Mucosa of stomach (tissue), 1 donor: ENCODE data around the gene SLC4A7.

Experiments
- H3K27me3 ChIP-seq: one replicate; pipeline ENCODE4 v1.7.0; 2013; ENCODE audit warnings: mild to moderate bottlenecking, low read length; ENCODE audit not compliant: control insufficient read depth, insufficient read depth
- H3K36me3 ChIP-seq: one replicate; pipeline ENCODE4 v1.7.0; 2013; ENCODE audit warnings: low read length; ENCODE audit not compliant: control insufficient read depth, insufficient read depth
- H3K4me1 ChIP-seq: one replicate; pipeline ENCODE4 v1.7.0; 2013; ENCODE audit warnings: mild to moderate bottlenecking, low read length; ENCODE audit not compliant: control insufficient read depth, insufficient read depth
- H3K4me3 ChIP-seq: one replicate; pipeline ENCODE4 v1.7.0; 2013; ENCODE audit warnings: low read length
- H3K9ac ChIP-seq: one replicate; pipeline ENCODE4 v1.7.0; 2013; ENCODE audit warnings: mild to moderate bottlenecking, low read length, moderate library complexity
- H3K9me3 ChIP-seq: one replicate; pipeline ENCODE4 v1.7.0; 2013; ENCODE audit warnings: mild to moderate bottlenecking, low read length, moderate library complexity; ENCODE audit not compliant: control insufficient read depth
- donor health status: Pancreatic carcinoma.

The SLC4A7 gene

DNA sequence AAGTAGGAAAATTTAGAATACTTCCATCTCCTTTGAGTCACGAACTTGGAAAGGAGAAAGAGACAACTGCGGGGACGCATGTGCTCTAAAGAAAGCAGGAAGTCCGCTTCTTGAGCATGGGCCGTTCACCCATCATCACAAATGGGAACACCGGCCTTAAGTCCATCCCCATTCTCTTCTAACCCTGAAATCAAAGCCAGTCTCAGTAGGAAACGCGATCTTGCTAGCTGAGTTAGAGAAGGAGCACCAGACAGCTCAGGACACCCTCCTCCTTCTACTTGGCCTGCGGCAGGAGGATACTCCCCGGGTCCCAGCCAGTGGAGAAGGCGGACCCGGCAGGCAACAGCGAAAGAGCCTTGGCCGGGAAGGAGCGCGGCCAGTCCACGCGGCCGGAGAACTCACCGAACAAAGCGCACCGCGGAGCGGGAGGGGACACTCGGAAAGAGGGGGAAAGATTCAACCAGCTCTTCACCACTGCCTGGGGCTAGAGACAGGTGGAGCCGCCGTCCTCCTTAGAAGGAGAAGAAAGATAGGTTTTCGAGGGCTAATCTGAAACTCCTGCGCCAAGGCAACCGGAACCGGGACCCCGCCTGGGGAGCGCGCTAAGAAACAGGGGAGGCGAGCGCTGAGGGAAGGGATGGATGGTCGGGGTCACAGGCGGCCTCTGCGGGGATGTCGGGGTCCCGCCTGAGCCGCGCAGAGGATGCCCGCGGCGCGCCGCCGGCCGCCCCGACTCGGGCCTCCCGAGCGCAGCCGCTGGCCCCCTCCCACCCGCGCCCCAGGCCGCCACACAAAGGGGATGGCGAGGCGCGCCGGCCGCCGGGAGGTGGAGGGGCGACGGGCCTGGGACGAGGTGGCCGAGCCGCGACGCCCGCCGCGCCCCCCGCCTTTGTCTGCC lies 818 bp downstream of the SLC4A7 start:
- Histone ChIP-seq H3K9me3 (no peaks in the 10 kb centered on the region), H3K9ac (peak overlapping the region; percentile 74), H3K36me3 (no peaks in the 10 kb centered on the region), H3K27me3 (no peaks in the 10 kb centered on the region), H3K4me1 (peaks cover 5% of the 10 kb centered on the region), H3K4me3 (peak overlapping the region; percentile 47)

DNA sequence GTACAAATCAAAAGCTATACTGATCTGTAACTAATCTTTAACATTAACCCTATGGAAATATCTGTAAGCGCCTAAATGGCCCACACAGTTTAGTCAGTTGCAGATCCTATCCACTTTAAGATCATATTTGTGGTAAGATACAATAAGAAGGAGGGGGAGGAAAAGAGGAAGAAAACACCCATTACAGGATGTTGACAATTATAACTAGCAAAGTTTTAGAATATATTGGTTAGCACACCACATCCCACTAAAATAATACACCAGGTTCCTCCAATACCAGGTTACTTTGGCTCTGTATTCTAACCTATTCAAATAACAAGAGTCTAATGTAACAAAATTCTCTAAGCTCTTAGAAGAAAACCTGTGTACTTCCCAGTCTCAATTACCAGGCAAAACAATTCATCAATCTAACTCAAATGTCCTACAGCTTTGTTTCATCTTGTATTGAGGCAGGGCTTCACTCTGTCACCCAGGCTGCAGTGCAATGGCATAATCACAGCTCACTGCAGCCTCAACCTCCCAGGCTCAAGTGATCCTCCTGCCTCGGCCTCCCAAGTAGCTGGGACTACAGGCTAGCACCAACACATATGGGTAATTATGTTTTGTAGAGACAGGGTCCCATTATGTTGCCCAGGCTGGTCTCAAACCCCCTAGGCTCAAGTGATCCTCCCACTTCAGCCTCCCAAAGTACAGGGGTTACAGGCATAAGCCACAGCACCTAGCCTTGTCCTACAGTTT lies 4.2 kb downstream of the SLC4A7 start:
- H3K4me3 ChIP-seq = no peak overlapping the region
- H3K9ac ChIP-seq = no peak overlapping the region
- no peaks in the 10 kb centered on the region for H3K36me3 ChIP-seq
- peaks cover 5% of the 10 kb centered on the region for H3K4me1 ChIP-seq
- no peaks in the 10 kb centered on the region for H3K9me3 ChIP-seq
- no peaks in the 10 kb centered on the region for H3K27me3 ChIP-seq

DNA sequence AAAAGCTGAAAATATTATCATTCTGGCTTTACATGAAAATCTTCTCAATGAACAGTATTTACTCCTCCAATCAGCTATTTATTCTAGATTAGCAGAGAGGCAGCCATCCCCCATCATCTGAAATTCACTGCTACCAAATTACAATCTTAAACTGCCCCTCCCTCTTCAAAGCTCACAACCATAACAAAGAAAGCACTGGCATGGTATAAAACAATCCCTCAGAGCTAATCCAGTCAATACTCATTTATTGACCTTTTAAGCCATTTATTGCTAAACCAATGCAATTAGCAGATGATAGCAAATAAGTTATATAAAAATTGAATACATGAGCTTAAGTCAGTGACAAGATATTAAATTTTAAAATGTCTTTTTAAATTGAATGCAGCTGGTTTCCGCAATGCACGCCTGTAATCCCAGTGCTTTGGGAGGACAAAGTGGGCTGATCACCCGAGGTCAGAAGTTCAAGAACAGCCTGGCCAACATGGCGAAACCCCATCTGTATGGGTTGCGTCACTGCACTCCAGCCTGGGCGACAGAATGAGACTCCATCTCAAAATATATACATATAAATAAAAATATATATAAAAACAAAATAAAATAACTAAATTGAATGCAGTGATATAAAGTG lies 12.1 kb downstream of the SLC4A7 start:
- Histone ChIP-seq H3K9ac (no peak overlapping the region), H3K4me1 (peaks cover 6% of the 10 kb centered on the region), H3K9me3 (no peaks in the 10 kb centered on the region), H3K4me3 (no peak overlapping the region), H3K36me3 (no peaks in the 10 kb centered on the region), H3K27me3 (no peaks in the 10 kb centered on the region)

DNA sequence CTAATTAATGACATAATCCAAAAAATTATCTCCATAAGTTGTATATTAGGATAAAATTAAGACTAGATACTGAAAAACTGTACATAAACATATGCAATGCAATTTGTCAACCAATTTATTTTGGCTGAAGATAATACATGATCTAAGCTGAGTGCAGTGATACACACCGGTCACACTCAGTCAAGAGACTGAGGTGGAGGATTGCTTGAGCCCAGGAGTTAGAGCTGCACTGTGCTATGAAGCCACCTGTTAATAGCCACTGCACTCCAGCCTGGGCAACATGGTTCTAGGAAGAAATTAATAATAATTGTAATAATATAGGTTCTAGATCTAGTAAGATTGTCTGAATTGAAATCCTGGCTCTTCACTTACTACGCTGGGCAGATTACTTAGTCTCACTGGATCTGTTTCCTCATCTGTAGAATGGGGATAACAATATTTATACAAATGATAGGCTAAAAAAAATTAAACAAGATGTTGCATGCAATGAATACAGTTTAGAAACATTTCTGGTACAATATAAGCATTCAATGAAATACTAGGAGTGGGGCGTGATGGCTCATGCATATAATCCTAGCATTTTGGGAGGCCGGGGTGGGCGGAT lies 15.8 kb downstream of the SLC4A7 start:
- Histone ChIP-seq H3K27me3 (no peaks in the 10 kb centered on the region), H3K9me3 (no peaks in the 10 kb centered on the region), H3K9ac (no peak overlapping the region), H3K4me3 (no peak overlapping the region), H3K4me1 (peaks cover 6% of the 10 kb centered on the region), H3K36me3 (no peaks in the 10 kb centered on the region)

DNA sequence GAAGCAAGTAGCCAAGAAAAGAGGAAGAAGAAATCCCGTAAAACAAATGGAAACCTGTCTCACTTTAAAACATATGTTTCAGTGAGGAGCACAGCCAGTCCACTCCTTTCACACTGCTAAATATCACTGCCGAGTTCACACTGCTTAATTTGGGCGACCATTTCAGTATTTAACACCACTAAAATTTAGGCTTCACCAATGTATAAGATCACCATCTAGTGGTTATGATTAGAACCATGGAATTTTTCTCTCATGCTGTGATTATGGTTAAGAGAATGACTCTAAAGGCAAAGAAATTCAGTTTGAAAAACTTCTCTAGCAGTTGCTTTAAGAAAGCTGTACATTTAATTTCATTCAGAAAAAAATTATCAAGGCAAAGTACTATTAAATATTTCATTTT lies 16.6 kb downstream of the SLC4A7 start:
- peaks cover 6% of the 10 kb centered on the region for H3K4me1 ChIP-seq
- H3K27me3 ChIP-seq = no peaks in the 10 kb centered on the region
- no peak overlapping the region for H3K4me3 ChIP-seq
- no peaks in the 10 kb centered on the region for H3K36me3 ChIP-seq
- no peak overlapping the region for H3K9ac ChIP-seq
- no peaks in the 10 kb centered on the region for H3K9me3 ChIP-seq

DNA sequence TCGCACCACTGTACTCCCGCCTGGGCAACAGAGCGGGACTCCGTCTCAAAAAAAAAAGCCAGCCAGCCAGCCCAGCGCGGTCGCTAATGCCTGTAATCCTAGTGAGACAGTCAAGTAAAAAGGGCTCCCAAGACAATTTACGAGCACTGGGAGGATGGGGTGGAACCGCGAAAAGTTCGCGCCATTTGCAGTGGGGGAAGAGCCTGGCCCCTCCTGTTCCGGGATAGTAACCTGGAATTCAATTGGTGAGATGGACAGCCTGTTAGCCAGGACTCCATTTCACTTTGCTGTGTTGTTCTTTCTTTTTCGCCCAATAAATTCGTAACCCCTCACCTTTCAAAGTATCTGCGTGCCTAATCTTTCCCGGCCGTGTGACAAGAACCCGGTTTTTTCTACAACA lies 19.5 kb downstream of the SLC4A7 start:
- Histone ChIP-seq H3K36me3 (no peaks in the 10 kb centered on the region), H3K9me3 (no peaks in the 10 kb centered on the region), H3K4me1 (no peaks in the 10 kb centered on the region), H3K9ac (no peak overlapping the region), H3K4me3 (no peak overlapping the region), H3K27me3 (no peaks in the 10 kb centered on the region)

DNA sequence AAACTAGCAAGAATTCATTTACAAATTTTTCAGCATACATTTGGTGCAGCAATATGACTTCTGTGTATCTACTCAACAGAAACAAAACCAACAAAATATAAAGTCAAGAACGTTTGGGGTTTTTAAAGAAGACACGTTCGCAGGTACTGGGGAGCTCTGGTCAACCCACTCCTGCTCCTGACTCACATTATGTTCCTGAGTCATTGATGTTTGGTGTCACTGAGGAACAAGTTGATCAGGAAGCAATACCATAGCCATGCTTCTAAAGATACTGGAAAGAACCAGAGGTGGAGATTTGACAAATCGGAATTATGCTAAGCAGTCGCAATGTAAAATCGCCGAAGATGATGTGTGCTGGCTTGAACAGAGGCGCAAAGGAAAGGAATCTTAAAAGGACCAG lies 22.0 kb downstream of the SLC4A7 start:
- H3K9me3 ChIP-seq = no peaks in the 10 kb centered on the region
- no peak overlapping the region for H3K4me3 ChIP-seq
- no peaks in the 10 kb centered on the region for H3K4me1 ChIP-seq
- no peak overlapping the region for H3K9ac ChIP-seq
- no peaks in the 10 kb centered on the region for H3K36me3 ChIP-seq
- H3K27me3 ChIP-seq = no peaks in the 10 kb centered on the region

DNA sequence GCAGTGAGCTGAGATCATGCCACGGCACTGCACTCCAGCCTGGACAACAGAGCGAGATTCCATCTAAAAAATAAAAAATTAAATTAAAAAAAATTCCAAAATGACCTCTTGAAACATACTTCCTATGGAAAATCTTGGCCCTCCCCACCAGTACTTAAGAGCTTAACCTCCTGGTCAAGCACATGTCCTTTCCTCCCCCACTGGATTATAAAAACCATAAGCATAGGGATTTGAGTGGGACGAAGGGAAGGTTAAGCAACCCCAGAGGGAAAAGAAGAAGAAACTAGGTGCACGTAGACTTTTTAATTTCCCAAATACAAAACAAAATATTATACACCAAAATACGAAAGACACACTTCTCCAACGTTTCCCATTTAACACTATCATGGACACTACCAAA lies 25.3 kb downstream of the SLC4A7 start:
- H3K9me3 ChIP-seq = no peaks in the 10 kb centered on the region
- no peak overlapping the region for H3K9ac ChIP-seq
- H3K4me1 ChIP-seq = no peaks in the 10 kb centered on the region
- no peaks in the 10 kb centered on the region for H3K27me3 ChIP-seq
- no peak overlapping the region for H3K4me3 ChIP-seq
- H3K36me3 ChIP-seq = no peaks in the 10 kb centered on the region

DNA sequence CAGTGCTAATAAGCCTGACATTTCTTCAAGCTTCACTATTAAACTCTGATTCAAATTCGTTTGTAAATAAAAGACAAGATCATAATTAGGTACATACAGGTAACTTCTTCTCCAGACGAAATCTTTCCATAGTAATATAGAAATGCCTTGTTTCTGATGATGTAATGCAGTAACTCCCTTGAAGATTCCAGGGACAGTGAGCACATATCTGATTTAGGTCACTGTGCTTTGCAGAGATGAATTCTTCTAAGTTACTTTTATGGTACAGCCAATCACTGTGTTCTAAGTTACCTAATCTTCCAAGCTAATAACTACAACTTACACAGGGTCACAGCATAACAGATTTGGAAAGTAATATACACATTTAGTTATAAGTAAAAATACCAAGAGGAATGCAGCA lies 27.6 kb downstream of the SLC4A7 start:
- H3K27me3 ChIP-seq = no peaks in the 10 kb centered on the region
- H3K9ac ChIP-seq = no peak overlapping the region
- no peaks in the 10 kb centered on the region for H3K9me3 ChIP-seq
- H3K36me3 ChIP-seq = no peaks in the 10 kb centered on the region
- no peaks in the 10 kb centered on the region for H3K4me1 ChIP-seq
- H3K4me3 ChIP-seq = no peak overlapping the region

DNA sequence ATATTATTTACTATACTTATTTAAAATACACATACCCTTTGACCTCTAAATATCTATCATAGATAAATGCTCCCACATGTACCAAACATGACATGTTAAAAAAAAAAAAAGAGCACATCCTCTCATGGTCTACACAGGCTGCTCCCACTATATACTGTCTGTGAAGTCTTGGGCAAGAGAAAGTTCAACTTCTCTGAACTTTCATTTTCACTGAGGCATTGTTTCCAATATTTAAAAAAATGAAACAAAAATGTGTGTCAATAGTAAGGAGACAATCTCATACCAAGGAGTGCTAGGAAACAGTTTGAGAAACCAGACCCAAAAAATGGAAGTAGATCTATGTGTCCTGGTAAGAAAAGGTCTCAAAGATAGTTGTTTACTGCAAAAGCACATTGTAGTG lies 29.3 kb downstream of the SLC4A7 start:
- no peak overlapping the region for H3K9ac ChIP-seq
- H3K4me3 ChIP-seq = no peak overlapping the region
- no peaks in the 10 kb centered on the region for H3K27me3 ChIP-seq
- H3K4me1 ChIP-seq = peaks cover 2% of the 10 kb centered on the region
- H3K9me3 ChIP-seq = no peaks in the 10 kb centered on the region
- no peaks in the 10 kb centered on the region for H3K36me3 ChIP-seq

DNA sequence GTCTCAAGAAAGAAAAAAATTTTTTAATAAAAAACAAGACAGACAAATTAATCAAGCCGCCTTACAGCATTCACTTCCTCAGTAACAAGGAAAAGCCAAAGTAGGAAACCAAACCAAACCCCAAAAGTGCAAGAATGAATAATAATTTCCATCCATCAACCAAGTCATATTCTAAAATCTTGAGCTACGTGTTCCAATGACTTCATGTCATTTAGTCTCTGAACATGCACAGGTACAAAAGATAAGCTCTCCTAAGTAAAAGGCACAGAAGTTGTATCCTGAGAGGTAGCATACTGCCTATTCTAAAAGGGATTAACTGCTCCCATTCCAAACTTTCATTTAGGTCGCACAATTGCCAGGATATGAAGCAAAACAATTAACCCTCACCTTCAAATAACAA lies 29.7 kb downstream of the SLC4A7 start:
- Histone ChIP-seq H3K4me1 (peaks cover 6% of the 10 kb centered on the region), H3K4me3 (no peak overlapping the region), H3K9ac (no peak overlapping the region), H3K36me3 (no peaks in the 10 kb centered on the region), H3K9me3 (no peaks in the 10 kb centered on the region), H3K27me3 (no peaks in the 10 kb centered on the region)
